Activated CD8-positive, alpha-beta memory T cell treated with anti-CD3 and anti-CD28 coated beads, Interleukin-2, amount 10 ng/mL, durations not matched to agents 7 days and 5 days (primary cell): Measurements from ENCODE around the gene TPRX1. TPM values are rescaled to one million over a fixed set of nuclear protein-coding genes. Genes with fewer than 3 reads are reported as not detected.
"Not testable (repeated sequence)": the region's sequence is repeated elsewhere in the genome, so short reads cannot be mapped to it uniquely, and the experiment has no call there.

Source experiments
- ATAC-seq: fragments of 150-1000 bp; cut with Tn5 transposase; one replicate; pipeline ENCODE4 v1.10.0; 2021; ENCODE audit warnings: moderate library complexity
- CTCF ChIA-PET: fragments of 350-600 bp; sonication (Branson Sonifier 250); formaldehyde crosslinking; loops from one replicate; lab custom pipeline; 2021; ENCODE audit warnings: antibody characterized with exemption; lab: Charles Lee
- DNase-seq: peaks from one replicate; pipeline ENCODE4 v3.0.0-alpha.2; 2020
- H3K27ac Mint-ChIP-seq: one replicate; pipeline ENCODE4 v1.8.0; 2021; ENCODE audit warnings: mild to moderate bottlenecking, mixed read lengths
- H3K27me3 Mint-ChIP-seq: one replicate; pipeline ENCODE4 v1.8.0; 2021; ENCODE audit warnings: mixed read lengths
- H3K36me3 Mint-ChIP-seq: one replicate; pipeline ENCODE4 v1.8.0; 2021; ENCODE audit warnings: mild to moderate bottlenecking, mixed read lengths
- H3K4me1 Mint-ChIP-seq: one replicate; pipeline ENCODE4 v1.8.0; 2021; ENCODE audit warnings: mixed read lengths
- H3K4me3 Mint-ChIP-seq: one replicate; pipeline ENCODE4 v1.8.0; 2021; ENCODE audit warnings: mild to moderate bottlenecking, moderate library complexity, mixed read lengths
- H3K9me3 Mint-ChIP-seq: one replicate; pipeline ENCODE4 v1.8.0; 2022; ENCODE audit warnings: low read depth, mixed read lengths
- total RNA-seq, 2 experiments: library from RNA; stranded (reverse); gene quantifications; one replicate each; pipeline ENCODE4 v1.2.3, GENCODE V29; 2021

TPRX1 gene, protein sequence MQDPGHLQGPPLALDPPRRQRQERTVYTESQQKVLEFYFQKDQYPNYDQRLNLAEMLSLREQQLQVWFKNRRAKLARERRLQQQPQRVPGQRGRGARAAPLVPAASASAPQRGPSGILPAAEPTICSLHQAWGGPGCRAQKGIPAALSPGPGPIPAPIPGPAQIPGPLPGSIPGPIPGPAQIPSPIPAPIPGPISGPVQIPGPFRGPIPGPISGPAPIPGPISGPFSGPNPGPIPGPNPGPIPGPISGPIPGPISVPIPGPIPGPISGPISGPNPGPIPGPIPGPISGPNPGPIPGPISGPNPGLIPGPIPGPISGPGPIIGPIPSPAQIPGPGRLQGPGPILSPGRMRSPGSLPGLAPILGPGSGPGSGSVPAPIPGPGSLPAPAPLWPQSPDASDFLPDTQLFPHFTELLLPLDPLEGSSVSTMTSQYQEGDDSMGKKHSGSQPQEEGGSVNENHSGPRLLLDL
- total RNA-seq, result not detected

DNA sequence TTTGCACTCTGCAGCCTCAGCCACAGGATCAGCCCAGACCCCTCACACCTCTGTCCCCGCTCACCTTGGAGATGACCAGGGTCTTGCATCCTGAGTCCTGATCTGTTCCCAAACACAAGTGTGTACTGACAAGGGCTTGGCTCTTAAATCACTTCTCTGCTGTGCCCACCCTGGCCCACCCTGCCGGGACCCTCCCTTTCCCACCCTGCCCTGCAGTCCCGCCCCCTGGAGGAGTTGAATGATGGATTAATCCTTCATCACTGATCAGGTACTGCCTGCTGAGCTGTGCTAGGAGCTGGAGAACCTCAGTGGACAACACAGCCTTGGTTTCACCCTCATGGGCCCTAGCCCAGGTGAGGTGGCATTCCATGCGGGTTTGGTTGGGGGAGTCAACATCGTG is at the start of gene TPRX1:
Gene TPRX1 (minus strand): TSS at position 101 of the 400 bp plus-strand sequence. CDS start 12 bp downstream, at position 89.
- not testable (repeated sequence) for H3K9me3 Mint-ChIP-seq

GRCh38 chr19:47853003-47853402 is 48.7 kb upstream of the TPRX1 start:
- no peaks in the 10 kb centered on the region for H3K9me3 Mint-ChIP-seq
- H3K27me3 Mint-ChIP-seq, result peaks cover 29% of the 10 kb centered on the region
- H3K4me3 Mint-ChIP-seq, result no peak overlapping the region
- DNase-seq (no peak), ATAC-seq (no peak)
- no peak overlapping the region for H3K27ac Mint-ChIP-seq
- no peaks in the 10 kb centered on the region for H3K36me3 Mint-ChIP-seq
- peaks cover 7% of the 10 kb centered on the region for H3K4me1 Mint-ChIP-seq
- CTCF ChIA-PET, result interaction anchor here (0.9 to 1.1 kb wide), 2 partner anchors 10 to 16 kb away, joined by 3 read pairs; no protein-coding TSS in a partner anchor

More for the DNA sequence above, at the start of gene TPRX1:
- H3K36me3 Mint-ChIP-seq, CTCF ChIA-PET, H3K4me3 Mint-ChIP-seq, H3K27ac Mint-ChIP-seq, H3K27me3 Mint-ChIP-seq, DNase-seq, H3K4me1 Mint-ChIP-seq, ATAC-seq: not testable (repeated sequence)

DNA sequence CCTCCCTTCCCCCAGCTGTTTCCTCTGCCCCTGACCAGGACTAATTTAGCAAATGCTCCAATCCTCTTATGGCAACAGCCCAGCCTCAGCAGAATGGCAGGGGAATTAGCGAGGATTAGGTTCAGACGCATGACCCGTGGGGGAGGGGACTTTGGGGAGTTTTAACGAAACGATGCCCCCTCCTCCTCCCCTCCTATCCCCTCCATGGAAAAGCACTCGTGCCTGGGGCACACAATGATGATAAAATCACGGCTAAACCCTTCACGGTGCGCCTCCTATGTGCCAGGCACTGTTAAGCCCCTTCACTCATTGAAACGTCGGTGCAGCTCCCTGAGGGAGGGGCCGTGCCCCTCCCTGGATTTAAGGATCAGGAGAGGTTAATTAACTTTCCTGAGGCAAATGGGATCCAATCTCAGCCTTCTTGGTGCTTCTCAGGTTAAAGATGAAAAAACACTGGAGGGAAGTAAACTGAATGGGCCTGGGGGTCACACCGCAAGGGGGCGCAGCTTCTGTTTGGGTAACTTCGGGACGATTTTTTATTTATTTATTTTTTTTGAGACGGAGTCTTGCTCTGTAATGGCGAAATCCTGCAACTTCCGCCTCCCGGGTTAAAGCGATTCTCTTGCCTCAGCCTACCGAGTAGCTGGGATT is 44.6 kb upstream of the TPRX1 start:
- ATAC-seq, result no peak
- CTCF ChIA-PET, result interaction anchor here (0.8 to 2.3 kb wide), 4 partner anchors 9 to 48 kb away, joined by 3 to 11 read pairs (median 6); no protein-coding TSS in a partner anchor
- Mint-ChIP-seq H3K27me3 (peaks cover 30% of the 10 kb centered on the region), H3K4me1 (peaks cover 5% of the 10 kb centered on the region), H3K9me3 (no peaks in the 10 kb centered on the region), H3K27ac (no peak overlapping the region), H3K4me3 (no peak overlapping the region), H3K36me3 (no peaks in the 10 kb centered on the region)
- DNase-seq, result peak; percentile 46

- ATAC-seq (no peak), DNase-seq (no peak)
- Mint-ChIP-seq H3K27me3 (peaks cover 28% of the 10 kb centered on the region), H3K4me1 (peaks cover 5% of the 10 kb centered on the region), H3K36me3 (no peaks in the 10 kb centered on the region), H3K4me3 (no peak overlapping the region), H3K9me3 (no peaks in the 10 kb centered on the region), H3K27ac (no peak overlapping the region)
- CTCF ChIA-PET, result interaction anchor here (1.9 to 2.3 kb wide), 2 partner anchors 15 to 20 kb away, joined by 9 to 11 read pairs; no protein-coding TSS in a partner anchor
These were observed 44.1 kb upstream of the TPRX1 start for GRCh38 chr19:47848425-47848822.

DNA sequence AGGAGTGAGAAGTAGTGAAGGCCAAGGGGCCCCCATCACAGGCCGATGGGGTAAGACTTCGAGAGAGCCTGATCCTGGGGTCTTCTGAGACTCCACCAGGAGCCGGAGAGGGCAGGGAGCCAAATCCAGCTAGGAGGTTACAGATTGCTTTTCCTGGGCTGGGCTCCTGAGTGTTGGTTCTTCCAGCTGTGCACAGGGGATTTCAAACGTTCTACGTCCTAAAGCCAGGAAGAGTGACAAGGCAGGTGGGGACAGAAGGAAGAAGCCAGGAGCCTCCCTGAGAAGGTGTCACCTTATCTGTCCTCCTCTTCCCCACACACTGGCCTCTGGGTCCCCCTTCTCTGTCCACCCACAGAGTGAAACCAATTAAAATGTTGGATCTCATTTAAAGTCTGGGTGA is 38.6 kb upstream of the TPRX1 start:
- Mint-ChIP-seq H3K4me1 (no peaks in the 10 kb centered on the region), H3K4me3 (no peak overlapping the region), H3K36me3 (no peaks in the 10 kb centered on the region), H3K9me3 (no peaks in the 10 kb centered on the region), H3K27me3 (peaks cover 9% of the 10 kb centered on the region), H3K27ac (no peak overlapping the region)
- ATAC-seq, result no peak
- DNase-seq, result no peak
- CTCF ChIA-PET, result no interaction called here

- Mint-ChIP-seq H3K9me3 (no peaks in the 10 kb centered on the region), H3K27me3 (peaks cover 9% of the 10 kb centered on the region), H3K27ac (no peak overlapping the region), H3K4me3 (no peak overlapping the region), H3K4me1 (no peaks in the 10 kb centered on the region), H3K36me3 (no peaks in the 10 kb centered on the region)
- DNase-seq (no peak), ATAC-seq (no peak)
- CTCF ChIA-PET, result no interaction called here
These were observed 35.6 kb upstream of the TPRX1 start for GRCh38 chr19:47839913-47840312.

- Mint-ChIP-seq H3K4me3 (no peak overlapping the region), H3K4me1 (no peaks in the 10 kb centered on the region), H3K36me3 (no peaks in the 10 kb centered on the region), H3K27me3 (peaks cover 9% of the 10 kb centered on the region), H3K9me3 (no peaks in the 10 kb centered on the region), H3K27ac (no peak overlapping the region)
- CTCF ChIA-PET, result no interaction called here
- no peak for DNase-seq
- ATAC-seq, result no peak
These were observed 35.1 kb upstream of the TPRX1 start for GRCh38 chr19:47839411-47839810.

GRCh38 chr19:47836038-47836437 is 31.7 kb upstream of the TPRX1 start:
- Mint-ChIP-seq H3K27ac (no peak overlapping the region), H3K4me1 (no peaks in the 10 kb centered on the region), H3K4me3 (no peak overlapping the region), H3K36me3 (no peaks in the 10 kb centered on the region), H3K27me3 (no peaks in the 10 kb centered on the region), H3K9me3 (no peaks in the 10 kb centered on the region)
- ATAC-seq (no peak), DNase-seq (no peak)
- CTCF ChIA-PET, result no interaction called here

DNA sequence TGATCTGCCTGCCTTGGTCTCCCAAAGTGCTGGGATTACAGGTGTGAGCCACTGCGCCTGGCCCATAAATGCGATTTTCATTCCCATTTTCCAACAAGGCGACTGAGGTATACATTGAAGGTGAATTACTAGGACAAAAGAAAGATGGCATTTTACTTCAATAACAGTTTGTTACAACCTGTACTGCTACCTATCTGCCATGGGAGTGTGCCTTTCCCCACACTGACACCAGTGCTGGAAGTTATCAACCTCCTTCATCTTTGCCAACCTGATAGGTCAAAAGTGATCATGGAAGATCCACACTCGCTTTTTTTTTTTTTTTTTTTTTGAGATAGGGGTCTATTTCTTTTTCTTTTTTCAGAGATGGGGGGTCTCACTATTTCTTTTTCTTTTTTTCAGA is 28.4 kb upstream of the TPRX1 start:
- CTCF ChIA-PET, result interaction anchor here (0.6 to 0.7 kb wide), 2 partner anchors 10 to 369 kb away, joined by 3 read pairs; no protein-coding TSS in a partner anchor
- no peaks in the 10 kb centered on the region for H3K9me3 Mint-ChIP-seq
- no peak overlapping the region for H3K27ac Mint-ChIP-seq
- no peak for DNase-seq
- no peak for ATAC-seq
- H3K27me3 Mint-ChIP-seq, result no peaks in the 10 kb centered on the region
- no peak overlapping the region for H3K4me3 Mint-ChIP-seq
- H3K4me1 Mint-ChIP-seq, result no peaks in the 10 kb centered on the region
- no peaks in the 10 kb centered on the region for H3K36me3 Mint-ChIP-seq

DNA sequence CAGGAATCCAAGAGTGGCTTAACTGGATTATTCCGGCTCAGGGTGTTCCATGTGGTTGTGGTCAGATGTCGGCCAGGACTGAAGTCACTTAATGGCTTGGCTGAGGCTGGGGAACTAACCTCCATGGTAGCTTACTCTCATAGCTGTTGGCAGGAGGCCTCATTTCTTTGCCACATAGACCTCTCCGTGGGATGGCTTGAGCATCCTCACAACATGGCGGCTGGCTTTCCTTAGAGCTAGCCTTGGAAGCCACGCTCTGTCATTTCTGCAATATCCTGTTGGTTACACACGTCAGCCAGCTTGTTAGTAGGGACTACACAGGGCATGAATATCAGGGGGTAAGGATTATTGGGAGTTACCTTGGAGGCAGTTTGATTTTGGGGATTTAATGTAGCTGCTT is 22.4 kb upstream of the TPRX1 start:
- no peak for DNase-seq
- Mint-ChIP-seq H3K9me3 (no peaks in the 10 kb centered on the region), H3K27ac (no peak overlapping the region), H3K27me3 (peaks cover 4% of the 10 kb centered on the region), H3K36me3 (no peaks in the 10 kb centered on the region), H3K4me1 (no peaks in the 10 kb centered on the region), H3K4me3 (no peak overlapping the region)
- no peak for ATAC-seq
- CTCF ChIA-PET, result interaction anchor here (1.7 kb wide), 1 partner anchor 42 kb away, joined by 6 read pairs; no protein-coding TSS in a partner anchor

- Mint-ChIP-seq H3K27ac (no peak overlapping the region), H3K27me3 (peaks cover 25% of the 10 kb centered on the region), H3K4me1 (no peaks in the 10 kb centered on the region), H3K36me3 (no peaks in the 10 kb centered on the region), H3K4me3 (no peak overlapping the region), H3K9me3 (no peaks in the 10 kb centered on the region)
- CTCF ChIA-PET, result no interaction called here
- DNase-seq (no peak), ATAC-seq (no peak)
These were observed 20.0 kb upstream of the TPRX1 start for GRCh38 chr19:47824396-47824795.

GRCh38 chr19:47821460-47822020 is 17.2 kb upstream of the TPRX1 start, which contains the start of gene CRX:
CRX (plus strand) TSS chr19:47821937; CDS start chr19:47834444, 12,507 bp downstream.
- no peaks in the 10 kb centered on the region for H3K4me1 Mint-ChIP-seq
- CTCF ChIA-PET, result no interaction called here
- DNase-seq, result no peak
- H3K36me3 Mint-ChIP-seq, result no peaks in the 10 kb centered on the region
- H3K27ac Mint-ChIP-seq, result no peak within 1 kb of the TSS
- H3K9me3 Mint-ChIP-seq, result no peaks in the 10 kb centered on the region
- no peak for ATAC-seq
- peaks cover 31% of the 10 kb centered on the region for H3K27me3 Mint-ChIP-seq
- H3K4me3 Mint-ChIP-seq, result no peak within 1 kb of the TSS

DNA sequence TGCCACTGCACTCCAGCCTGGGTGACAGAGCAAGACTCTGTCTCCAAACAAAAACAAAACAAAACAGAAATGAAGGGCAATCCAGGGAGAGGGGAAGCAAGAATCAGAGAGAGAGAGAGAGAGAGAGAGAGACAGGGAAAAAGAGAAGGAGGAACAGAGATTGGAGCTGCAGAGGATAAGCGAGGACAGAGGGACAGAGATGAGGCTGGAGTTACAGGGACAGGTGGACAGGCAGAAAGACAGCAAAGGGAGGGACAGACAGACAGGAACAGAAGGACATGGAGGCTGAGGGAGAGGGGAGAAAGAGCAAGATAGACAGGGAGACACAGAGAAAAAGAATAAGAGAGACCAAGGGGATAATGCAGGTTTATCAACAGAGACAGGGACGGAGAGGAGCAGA is 16.1 kb upstream of the TPRX1 start:
- Mint-ChIP-seq H3K27ac (no peak overlapping the region), H3K4me3 (no peak overlapping the region), H3K4me1 (no peaks in the 10 kb centered on the region), H3K9me3 (no peaks in the 10 kb centered on the region), H3K36me3 (no peaks in the 10 kb centered on the region), H3K27me3 (peaks cover 31% of the 10 kb centered on the region)
- ATAC-seq (no peak), DNase-seq (no peak)
- CTCF ChIA-PET, result no interaction called here
